Mucosa of descending colon (tissue), 3 donors: ENCODE results near the gene CA9. TPM values are rescaled to one million over a fixed set of nuclear protein-coding genes. Genes with fewer than 3 reads are reported as not detected.
A peak's percentile ranks its signal among the peaks of the same experiment; 100 is the strongest.

Source experiments
- ATAC-seq: fragments of 200-7000 bp; cut with Tn5 transposase; one replicate; pipeline ENCODE4 v1.9.1; 2020; ENCODE audit warnings: mild to moderate bottlenecking, moderate library complexity
- DNase-seq, 3 donors: peaks; one replicate each; pipeline ENCODE4 v3.0.0-alpha.2; 2020
- H3K36me3 ChIP-seq: fragments of 200-600 bp; one replicate; pipeline ENCODE4 v1.8.0; 2021; ENCODE audit warnings: low read depth, mild to moderate bottlenecking
- H3K4me1 ChIP-seq: fragments of 200-600 bp; one replicate; pipeline ENCODE4 v1.8.0; 2021; ENCODE audit warnings: low read depth, mild to moderate bottlenecking
- H3K4me3 ChIP-seq: fragments of 200-600 bp; one replicate; pipeline ENCODE4 v1.8.0; 2021; ENCODE audit warnings: mild to moderate bottlenecking
- H3K9me3 ChIP-seq: fragments of 200-600 bp; one replicate; pipeline ENCODE4 v1.8.0; 2021; ENCODE audit warnings: mild to moderate bottlenecking
- intact Hi-C, 2 donors: fragments of 100-400 bp; cut with DNase I in 1 of 2; cut with micrococcal nuclease in 1 of 2; formaldehyde crosslinking; loops; one replicate each; pipeline versions ENCODE4 v1.11.0 to v1.11.1; 2022; cut with DNase I, micrococcal nuclease
- total RNA-seq, 3 donors: library from RNA; stranded (reverse); fragmentation: NEBNext Ultra II Directional in 2 of 3; extraction: Animal tissue kit (Norgen Biotek cat#: 25700) in 2 of 3; gene quantifications; one replicate each; pipeline versions ENCODE4 v1.2.1 to v1.2.4, GENCODE V29; 2021 to 2023
- TF ChIP-seq, protein P1 (sequence below): fragments of 200-600 bp; IDR thresholded peaks from one replicate; pipeline ENCODE4 v1.8.0; 2022; ENCODE audit warnings: antibody characterized with exemption, mild to moderate bottlenecking
- donor health status: DM: no; HTN: no; CAD: no; lungs with moderate emphysema.
- donor health status: DM: no; HTN: no; CAD: no.
- donor health status: DM: no; HTN: yes; CAD: no.

The CA9 gene
- total RNA-seq, 3 donors from 2014 or later: 0.61 to 1.7 TPM; not detected in 1

DNA sequence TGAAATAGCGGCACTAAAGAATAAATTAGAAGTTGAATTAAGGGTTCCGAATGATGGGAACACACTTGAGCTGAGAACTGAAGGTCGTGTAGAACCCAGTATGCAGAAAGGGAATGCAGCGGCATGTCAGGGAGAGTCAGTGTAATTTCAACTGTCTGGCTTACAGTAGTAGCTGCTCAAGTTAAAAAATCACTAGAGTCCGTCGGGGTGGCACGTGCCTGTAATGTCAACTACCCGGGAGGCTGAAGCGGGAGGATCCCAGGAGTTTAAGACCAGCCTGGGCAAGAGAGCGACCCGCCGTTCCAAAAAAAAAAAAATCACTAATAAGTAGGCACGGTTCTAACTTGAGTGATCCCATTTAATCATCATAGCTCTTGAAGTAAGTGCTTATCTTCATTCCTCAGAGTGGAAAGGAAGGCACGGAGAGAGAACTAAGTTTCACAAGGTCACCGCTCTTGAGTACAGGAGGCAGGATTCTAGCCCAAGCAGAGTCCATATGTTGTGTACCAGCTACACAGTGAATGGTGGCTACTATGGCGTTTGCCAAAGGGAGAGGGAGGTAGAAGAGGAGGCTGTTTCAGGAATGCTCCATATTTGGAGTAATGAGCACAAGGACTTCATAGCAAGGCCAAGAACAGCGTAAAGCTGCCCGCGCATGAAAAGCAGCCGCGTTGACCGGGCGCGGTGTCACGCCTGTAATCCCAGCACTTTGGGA is 16.7 kb upstream of the CA9 start:
- no peak for ATAC-seq
- peaks cover 59% of the 10 kb centered on the region for H3K4me1 ChIP-seq
- no peak for DNase-seq
- intact Hi-C loops: loop anchor here in 1 of 2 donors (5.0 kb wide), 1 partner anchor 75 kb away; the partner anchor contains the start of genes CREB3 and TLN1
- no peaks in the 10 kb centered on the region for H3K9me3 ChIP-seq
- H3K4me3 ChIP-seq: no peak overlapping the region
- peaks cover 5% of the 10 kb centered on the region for H3K36me3 ChIP-seq
- TF ChIP-seq, protein P1, sequence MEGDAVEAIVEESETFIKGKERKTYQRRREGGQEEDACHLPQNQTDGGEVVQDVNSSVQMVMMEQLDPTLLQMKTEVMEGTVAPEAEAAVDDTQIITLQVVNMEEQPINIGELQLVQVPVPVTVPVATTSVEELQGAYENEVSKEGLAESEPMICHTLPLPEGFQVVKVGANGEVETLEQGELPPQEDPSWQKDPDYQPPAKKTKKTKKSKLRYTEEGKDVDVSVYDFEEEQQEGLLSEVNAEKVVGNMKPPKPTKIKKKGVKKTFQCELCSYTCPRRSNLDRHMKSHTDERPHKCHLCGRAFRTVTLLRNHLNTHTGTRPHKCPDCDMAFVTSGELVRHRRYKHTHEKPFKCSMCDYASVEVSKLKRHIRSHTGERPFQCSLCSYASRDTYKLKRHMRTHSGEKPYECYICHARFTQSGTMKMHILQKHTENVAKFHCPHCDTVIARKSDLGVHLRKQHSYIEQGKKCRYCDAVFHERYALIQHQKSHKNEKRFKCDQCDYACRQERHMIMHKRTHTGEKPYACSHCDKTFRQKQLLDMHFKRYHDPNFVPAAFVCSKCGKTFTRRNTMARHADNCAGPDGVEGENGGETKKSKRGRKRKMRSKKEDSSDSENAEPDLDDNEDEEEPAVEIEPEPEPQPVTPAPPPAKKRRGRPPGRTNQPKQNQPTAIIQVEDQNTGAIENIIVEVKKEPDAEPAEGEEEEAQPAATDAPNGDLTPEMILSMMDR: no peak

DNA sequence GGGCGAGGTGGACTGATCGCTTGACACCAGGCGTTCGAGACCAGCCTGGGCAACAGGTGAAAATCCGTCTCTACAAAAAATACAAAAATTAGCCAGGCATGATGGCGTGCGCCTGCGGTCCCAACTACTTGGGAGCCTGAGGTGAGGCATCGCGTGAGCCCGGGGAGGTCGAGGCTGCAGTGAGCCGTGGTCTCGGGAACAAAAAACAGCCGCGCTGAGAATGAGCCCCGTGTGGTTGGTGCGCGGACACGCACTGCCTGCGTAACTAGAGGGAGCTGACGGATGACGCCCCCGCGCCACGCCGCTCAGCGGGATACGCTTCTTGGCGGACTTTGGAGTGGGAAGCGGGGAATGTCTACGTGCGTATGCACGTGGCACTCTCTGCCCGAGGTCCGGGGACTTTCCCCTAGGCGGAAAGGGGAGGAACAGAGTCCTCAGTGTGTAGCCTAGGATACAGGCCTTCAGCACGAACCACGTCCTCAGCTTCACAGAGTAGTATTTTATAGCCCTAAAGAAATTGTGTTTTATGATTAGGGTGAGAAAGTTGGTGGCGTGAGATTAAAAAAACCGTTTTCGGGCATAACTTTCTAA is 16.1 kb upstream of the CA9 start, which contains the start of gene RMRP:
Gene RMRP, minus strand, starts transcription at position 474 of the 591 bp plus-strand sequence.
- peaks cover 59% of the 10 kb centered on the region for H3K4me1 ChIP-seq
- H3K36me3 ChIP-seq: peaks cover 5% of the 10 kb centered on the region
- DNase-seq (peak; percentile 95 to 98 (median 95)), ATAC-seq (peak; percentile 89)
- intact Hi-C loops: loop anchor here in 1 of 2 donors (5.0 kb wide), 1 partner anchor 75 kb away; the partner anchor contains the start of genes CREB3 and TLN1
- TF ChIP-seq, protein P1: peak; percentile 31
- peak within 1 kb of the TSS; percentile 73 for H3K4me3 ChIP-seq
- no peaks in the 10 kb centered on the region for H3K9me3 ChIP-seq

DNA sequence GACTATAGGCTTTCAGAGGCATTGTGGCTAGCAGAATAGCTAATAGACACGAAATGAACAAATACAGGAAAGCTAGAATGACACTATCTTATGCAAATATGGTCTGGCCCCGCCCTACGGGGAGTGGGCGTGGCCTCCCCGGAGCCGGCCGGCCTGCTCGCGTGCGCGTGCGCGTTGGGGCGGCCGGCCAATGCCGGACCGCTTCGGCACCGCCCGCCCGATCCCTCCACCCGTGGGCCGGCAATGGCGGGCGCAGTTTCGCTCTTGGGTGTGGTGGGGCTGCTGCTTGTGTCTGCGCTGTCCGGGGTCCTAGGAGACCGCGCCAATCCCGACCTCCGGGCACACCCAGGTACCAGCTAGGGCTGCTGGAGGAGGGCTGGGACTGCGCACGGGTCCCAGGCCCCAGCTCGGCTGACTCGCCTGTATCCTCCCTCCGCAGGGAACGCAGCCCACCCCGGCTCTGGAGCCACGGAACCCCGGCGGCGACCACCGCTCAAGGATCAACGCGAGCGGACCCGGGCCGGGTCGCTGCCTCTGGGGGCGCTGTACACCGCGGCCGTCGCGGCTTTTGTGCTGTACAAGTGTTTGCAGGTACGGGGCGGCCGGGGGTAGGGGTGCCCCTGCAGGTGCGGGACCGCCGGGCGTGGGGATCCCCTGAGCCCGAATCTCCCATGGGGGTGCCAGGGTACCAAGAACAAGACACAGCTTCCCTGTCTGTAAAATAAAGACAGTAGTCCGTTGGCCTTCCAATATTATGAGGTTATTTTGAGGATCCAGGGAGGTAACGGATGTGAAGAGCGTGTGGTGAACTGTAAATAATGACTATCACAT is 15.4 kb upstream of the CA9 start, which contains the start of gene CCDC107:
Gene CCDC107, plus strand, starts transcription at position 156 of the 831 bp plus-strand sequence. Its CDS starts 88 bp downstream, at position 244.
- Histone ChIP-seq H3K4me3 (peak within 1 kb of the TSS; percentile 73), H3K4me1 (peaks cover 52% of the 10 kb centered on the region), H3K36me3 (peaks cover 5% of the 10 kb centered on the region), H3K9me3 (no peaks in the 10 kb centered on the region)
- DNase-seq (peak; percentile 89 to 91 (median 89)), ATAC-seq (peak; percentile 86)
- TF ChIP-seq, protein P1: peak; percentile 52
- intact Hi-C loops: loop anchor here in 1 of 2 donors (5.0 kb wide), 1 partner anchor 74 kb away; the partner anchor contains the start of genes CREB3 and TLN1

DNA sequence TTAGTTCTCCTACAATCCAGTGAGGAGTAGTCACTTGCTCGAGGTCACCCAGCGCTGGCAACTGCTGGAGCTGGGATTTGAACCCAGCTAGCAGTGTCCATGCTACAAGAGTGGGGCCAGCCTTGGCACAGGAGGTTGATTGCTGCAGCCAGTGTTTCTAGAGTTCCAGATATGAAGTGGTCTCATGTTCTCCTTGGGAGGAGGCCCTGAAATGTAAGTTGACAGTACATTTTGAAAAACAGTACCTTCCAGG is 14.8 kb upstream of the CA9 start:
- ATAC-seq (peak; percentile 3), DNase-seq (peak in 1 of 3 donors; percentile 66)
- H3K4me3 ChIP-seq: peak overlapping the region; percentile 73
- intact Hi-C loops: loop anchor here in 1 of 2 donors (5.0 kb wide), 1 partner anchor 73 kb away; the partner anchor contains the start of genes CREB3 and TLN1
- peaks cover 5% of the 10 kb centered on the region for H3K36me3 ChIP-seq
- no peaks in the 10 kb centered on the region for H3K9me3 ChIP-seq
- peaks cover 52% of the 10 kb centered on the region for H3K4me1 ChIP-seq
- TF ChIP-seq, protein P1: no peak

DNA sequence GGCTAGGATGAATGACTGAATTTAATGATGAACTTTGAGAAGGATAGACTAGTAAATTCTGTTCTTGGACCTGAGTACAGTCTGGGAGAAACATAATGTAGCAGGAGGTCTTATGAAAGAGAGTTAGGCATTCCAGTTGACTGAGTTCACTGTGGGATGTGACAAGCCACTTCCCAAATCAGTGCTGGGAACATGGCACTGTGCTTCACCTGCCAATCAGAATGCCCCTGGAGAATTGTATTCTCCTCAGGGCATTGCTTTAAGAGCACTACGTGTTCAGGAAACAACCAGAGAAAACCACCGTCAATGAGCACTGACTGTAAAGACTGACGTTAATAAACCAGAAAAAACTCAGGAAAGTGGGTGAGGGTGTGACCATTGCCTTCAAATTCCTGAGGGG is 14.4 kb upstream of the CA9 start:
- H3K9me3 ChIP-seq: no peaks in the 10 kb centered on the region
- TF ChIP-seq, protein P1: no peak
- intact Hi-C loops: loop anchor here in 1 of 2 donors (5.0 kb wide), 1 partner anchor 73 kb away; the partner anchor contains the start of genes CREB3 and TLN1
- ATAC-seq (no peak), DNase-seq (no peak)
- H3K4me1 ChIP-seq: peaks cover 55% of the 10 kb centered on the region
- H3K4me3 ChIP-seq: no peak overlapping the region
- peaks cover 5% of the 10 kb centered on the region for H3K36me3 ChIP-seq
